Measurements from ENCODE around the gene GPSM1. TPM values are rescaled to one million over a fixed set of nuclear protein-coding genes. Genes with fewer than 3 reads are reported as not detected.

Gene GPSM1
- total RNA-seq, 4 donors from 2014 or later: 0.98 to 1.7 (median 1.2) TPM; not detected in 1

DNA sequence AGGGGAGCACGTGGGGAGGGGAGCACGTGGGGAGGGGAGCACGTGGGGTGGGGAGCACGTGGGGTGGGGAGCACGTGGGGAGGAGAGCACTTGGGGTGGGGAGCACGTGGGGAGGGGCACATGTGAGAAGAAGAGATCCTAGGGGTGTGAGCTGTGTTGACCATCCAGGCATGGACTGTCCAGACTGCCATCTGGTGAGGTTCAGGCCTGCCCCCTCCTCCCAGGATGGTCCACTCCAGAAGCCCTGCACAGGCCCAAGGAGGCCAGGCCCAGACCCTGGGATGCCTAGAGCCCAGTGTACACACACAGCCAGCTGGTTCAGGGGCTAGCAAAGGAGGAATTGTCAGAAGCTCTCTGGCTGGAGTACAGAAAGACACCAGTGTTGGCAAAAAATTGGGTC is 70.3 kb downstream of the GPSM1 start:
- in situ Hi-C loops (cut with MboI; ENCODE audit: low sequenced_read_pairs in 4 of 4) (no loop called here), intact Hi-C loops (cut with DNase I; ENCODE audit: low total_unique reads) (no loop called here)
- Histone ChIP-seq H3K27ac (no peak overlapping the region), H3K4me1 (peaks cover 14 to 18% of the 10 kb centered on the region in 2 donors), H3K4me3 (no peak overlapping the region), H3K36me3 (peaks cover 0 to 43% of the 10 kb centered on the region in 2 donors), H3K27me3 (no peaks in the 10 kb centered on the region), H3K9me3 (no peaks in the 10 kb centered on the region)
- TF ChIP-seq CTCF (IDR thresholded peaks at IDR 0.05 in 4 of 5, conservative IDR thresholded peaks at IDR 0.05 in 1 of 5) (no peak), POLR2A (IDR thresholded peaks at IDR 0.05) (no peak)
- DNase-seq (no peak), ATAC-seq (no peak)

- no peak for ATAC-seq
- TF ChIP-seq POLR2A (IDR thresholded peaks at IDR 0.05) (no peak), CTCF (IDR thresholded peaks at IDR 0.05 in 4 of 5, conservative IDR thresholded peaks at IDR 0.05 in 1 of 5) (no peak)
- Histone ChIP-seq H3K4me3 (peak overlapping the region in 1 of 4 donors; percentile 93), H3K36me3 (peaks cover 0 to 40% of the 10 kb centered on the region in 2 donors), H3K27me3 (no peaks in the 10 kb centered on the region), H3K27ac (no peak overlapping the region), H3K9me3 (no peaks in the 10 kb centered on the region), H3K4me1 (peaks cover 14 to 18% of the 10 kb centered on the region in 2 donors)
- intact Hi-C loops (cut with DNase I; ENCODE audit: low total_unique reads): no loop called here
- DNase-seq: no peak
- in situ Hi-C loops (cut with MboI; ENCODE audit: low sequenced_read_pairs in 4 of 4): no loop called here
These were observed 70.9 kb downstream of the GPSM1 start for GRCh38 chr9:136398286-136398685.

GRCh38 chr9:136399176-136400037 is 72.1 kb downstream of the GPSM1 start:
- in situ Hi-C loops (cut with MboI; ENCODE audit: low sequenced_read_pairs in 4 of 4): no loop called here
- H3K27ac ChIP-seq: peak overlapping the region; percentile 43 to 78 (median 73)

More at GRCh38 chr9:136399176-136400037, 72.1 kb downstream of the GPSM1 start:
- no peak for ATAC-seq
- H3K27me3 ChIP-seq: no peaks in the 10 kb centered on the region
- TF ChIP-seq CTCF (IDR thresholded peaks at IDR 0.05 in 4 of 5, conservative IDR thresholded peaks at IDR 0.05 in 1 of 5): no peak
- TF ChIP-seq POLR2A (IDR thresholded peaks at IDR 0.05): no peak
- DNase-seq: no peak
- H3K4me3 ChIP-seq: peak overlapping the region; percentile 75 to 96 (median 94)
- H3K36me3 ChIP-seq: peaks cover 0 to 39% of the 10 kb centered on the region in 2 donors
- H3K9me3 ChIP-seq: no peaks in the 10 kb centered on the region
- intact Hi-C loops (cut with DNase I; ENCODE audit: low total_unique reads): loop anchor here (1.0 to 10.0 kb wide), 3 partner anchors 11 to 435 kb away; partner anchors contain the start of genes DNLZ, ENTR1, PMPCA and UBAC1
- H3K4me1 ChIP-seq: peaks cover 14 to 18% of the 10 kb centered on the region in 2 donors
